ENCODE data around the gene AP2A1.

Gene AP2A1

DNA sequence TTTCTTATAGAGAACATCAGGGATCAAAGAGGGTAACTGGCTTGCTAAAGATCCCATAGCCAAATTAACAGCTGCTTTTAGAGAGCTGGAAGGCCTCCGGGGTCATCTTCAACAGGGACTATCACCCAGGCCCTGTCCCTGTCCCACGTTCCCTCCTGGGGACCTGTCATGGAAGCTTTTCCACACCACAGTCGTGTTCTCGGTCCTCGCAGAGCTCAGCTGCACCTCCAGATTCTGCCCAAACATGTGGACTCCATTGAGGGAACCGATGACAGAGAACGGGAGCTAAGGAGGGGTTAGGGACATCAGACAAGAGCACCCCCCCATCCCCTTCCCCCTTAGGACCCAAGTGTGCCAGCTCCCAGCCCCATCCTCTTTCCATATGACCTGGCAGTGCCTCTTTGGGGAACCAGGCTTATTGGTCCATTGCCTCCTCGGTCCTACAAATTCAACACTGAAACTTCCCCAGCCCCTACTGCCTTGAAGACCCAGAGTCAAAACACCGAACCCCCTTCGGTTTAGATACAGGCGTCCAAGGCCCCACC, 45.7 kb downstream of the AP2A1 start:
- Histone ChIP-seq H3K4me1 (ENCODE audit: control extremely low read depth in 1 of 4, control insufficient read depth in 4 of 4, insufficient read depth in 4 of 4, low read length in 3 of 4) (peaks cover 9 to 49% (median 29%) of the 10 kb centered on the region in 4 experiments), H3K27me3 (replicated peaks in 2 of 5; ENCODE audit: control insufficient read depth in 4 of 5, insufficient read depth in 5 of 5, low read length in 4 of 5) (no peaks in the 10 kb centered on the region), H3K36me3 (ENCODE audit: control insufficient read depth in 4 of 4, insufficient read depth in 4 of 4, low read length in 3 of 4) (peaks cover 0 to 4% (median 0%) of the 10 kb centered on the region in 4 experiments), H3K27ac (ENCODE audit: insufficient read depth in 1 of 2, low read depth in 1 of 2, low read length in 2 of 2, poor library complexity in 1 of 2, severe bottlenecking in 2 of 2) (peak overlapping the region; percentile 99), H3K4me3 (ENCODE audit: control insufficient read depth in 1 of 7, extremely low read depth in 1 of 7, insufficient read depth in 4 of 7, low read depth in 2 of 7, low read length in 6 of 7) (peak overlapping the region; percentile 60 to 100 (median 87)), H3K9me3 (ENCODE audit: control extremely low read depth in 1 of 5, control insufficient read depth in 4 of 5, insufficient read depth in 2 of 5, low read depth in 1 of 5, low read length in 4 of 5) (no peaks in the 10 kb centered on the region)
- ChIA-PET CTCF (interaction anchor here (1.2 to 3.5 kb wide), 3 partner anchors 38 to 124 kb away, joined by 3 to 8 read pairs (median 5); partner anchors contain the start of genes ADM5 and PTOV1), POLR2A (interaction anchor here (0.6 to 1.6 kb wide), 4 partner anchors 38 to 138 kb away, joined by 3 to 9 read pairs (median 4); partner anchors contain the start of genes AKT1S1, PTOV1 and TBC1D17)
- 51% methylated on average over 11 of the region's 11 CpGs for WGBS (ENCODE audit: insufficient coverage)
- no peak for DNase-seq

GRCh38 chr19:49812997-49813861, 46.4 kb downstream of the AP2A1 start, which contains the start of gene FUZ:
Gene FUZ (minus strand): TSS chr19:49813292. CDS start chr19:49813106, 186 bp downstream.
- peak; percentile 99 to 100 (median 99) for DNase-seq
- Histone ChIP-seq H3K27ac (ENCODE audit: insufficient read depth in 1 of 2, low read depth in 1 of 2, low read length in 2 of 2, poor library complexity in 1 of 2, severe bottlenecking in 2 of 2) (peak within 1 kb of the TSS; percentile 99), H3K4me3 (ENCODE audit: control insufficient read depth in 1 of 7, extremely low read depth in 1 of 7, insufficient read depth in 4 of 7, low read depth in 2 of 7, low read length in 6 of 7) (peak within 1 kb of the TSS; percentile 60 to 100 (median 87)), H3K4me1 (ENCODE audit: control extremely low read depth in 1 of 4, control insufficient read depth in 4 of 4, insufficient read depth in 4 of 4, low read length in 3 of 4) (peaks cover 6 to 42% (median 22%) of the 10 kb centered on the region in 4 experiments), H3K27me3 (replicated peaks in 2 of 5; ENCODE audit: control insufficient read depth in 4 of 5, insufficient read depth in 5 of 5, low read length in 4 of 5) (no peaks in the 10 kb centered on the region), H3K9me3 (ENCODE audit: control extremely low read depth in 1 of 5, control insufficient read depth in 4 of 5, insufficient read depth in 2 of 5, low read depth in 1 of 5, low read length in 4 of 5) (no peaks in the 10 kb centered on the region), H3K36me3 (ENCODE audit: control insufficient read depth in 4 of 4, insufficient read depth in 4 of 4, low read length in 3 of 4) (no peaks in the 10 kb centered on the region)
- POLR2A ChIA-PET = interaction anchor here (0.6 to 1.6 kb wide), 5 partner anchors 37 to 138 kb away, joined by 3 to 9 read pairs (median 3); partner anchors contain the start of genes AKT1S1, PTOV1 and TBC1D17
- WGBS (ENCODE audit: insufficient coverage) = 0% methylated on average over 28 of the region's 45 CpGs
- CTCF ChIA-PET = interaction anchor here (0.7 to 3.5 kb wide), 5 partner anchors 31 to 96 kb away, joined by 3 to 8 read pairs (median 3); partner anchors contain the start of gene PTOV1

DNA sequence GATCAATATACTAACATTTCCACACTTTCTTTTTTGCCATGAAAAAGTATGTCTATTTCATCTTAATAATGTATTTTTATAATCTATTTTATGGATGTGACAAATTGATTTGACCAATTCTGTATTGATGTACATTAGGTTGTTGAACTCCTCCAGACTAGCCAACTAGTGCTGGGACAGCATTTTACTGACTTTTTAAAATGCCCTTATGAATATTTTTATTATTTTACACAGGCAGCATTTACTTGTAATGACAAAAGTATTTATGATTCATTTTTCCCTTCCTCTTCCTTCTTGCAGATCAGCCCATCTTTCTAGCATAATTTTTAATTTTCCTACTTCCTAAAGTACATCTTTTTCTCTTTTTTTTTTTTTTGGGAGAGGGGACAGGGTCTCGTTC, 47.2 kb downstream of the AP2A1 start:
- H3K4me1 ChIP-seq (ENCODE audit: control extremely low read depth in 1 of 4, control insufficient read depth in 4 of 4, insufficient read depth in 4 of 4, low read length in 3 of 4) = peaks cover 6 to 41% (median 24%) of the 10 kb centered on the region in 4 experiments
- 100% methylated on average over 1 of the region's 1 CpG for WGBS (ENCODE audit: insufficient coverage)
- ChIA-PET POLR2A (interaction anchor here (0.7 to 1.6 kb wide), 3 partner anchors 36 to 729 kb away, joined by 3 to 9 read pairs (median 3); partner anchors contain the start of gene PTOV1), CTCF (interaction anchor here (0.9 kb wide), 1 partner anchor 37 kb away, joined by 3 read pairs; the partner anchor contains the start of gene PTOV1)
- H3K9me3 ChIP-seq (ENCODE audit: control extremely low read depth in 1 of 5, control insufficient read depth in 4 of 5, insufficient read depth in 2 of 5, low read depth in 1 of 5, low read length in 4 of 5) = no peaks in the 10 kb centered on the region
- no peaks in the 10 kb centered on the region for H3K27me3 ChIP-seq (replicated peaks in 2 of 5; ENCODE audit: control insufficient read depth in 4 of 5, insufficient read depth in 5 of 5, low read length in 4 of 5)
- H3K4me3 ChIP-seq (ENCODE audit: control insufficient read depth in 1 of 7, extremely low read depth in 1 of 7, insufficient read depth in 4 of 7, low read depth in 2 of 7, low read length in 6 of 7) = peak overlapping the region in 4 of 7 experiments; percentile 86 to 94 (median 89)
- peak overlapping the region; percentile 99 for H3K27ac ChIP-seq (ENCODE audit: insufficient read depth in 1 of 2, low read depth in 1 of 2, low read length in 2 of 2, poor library complexity in 1 of 2, severe bottlenecking in 2 of 2)
- no peaks in the 10 kb centered on the region for H3K36me3 ChIP-seq (ENCODE audit: control insufficient read depth in 4 of 4, insufficient read depth in 4 of 4, low read length in 3 of 4)
- no peak for DNase-seq

- no peak for DNase-seq
- Histone ChIP-seq H3K4me3 (ENCODE audit: control insufficient read depth in 1 of 7, extremely low read depth in 1 of 7, insufficient read depth in 4 of 7, low read depth in 2 of 7, low read length in 6 of 7) (peak overlapping the region in 2 of 7 experiments; percentile 77 to 99), H3K27me3 (replicated peaks in 2 of 5; ENCODE audit: control insufficient read depth in 4 of 5, insufficient read depth in 5 of 5, low read length in 4 of 5) (no peaks in the 10 kb centered on the region), H3K4me1 (ENCODE audit: control extremely low read depth in 1 of 4, control insufficient read depth in 4 of 4, insufficient read depth in 4 of 4, low read length in 3 of 4) (peaks cover 3 to 36% (median 25%) of the 10 kb centered on the region in 4 experiments), H3K9me3 (ENCODE audit: control extremely low read depth in 1 of 5, control insufficient read depth in 4 of 5, insufficient read depth in 2 of 5, low read depth in 1 of 5, low read length in 4 of 5) (no peaks in the 10 kb centered on the region), H3K36me3 (ENCODE audit: control insufficient read depth in 4 of 4, insufficient read depth in 4 of 4, low read length in 3 of 4) (peaks cover 0 to 14% (median 6%) of the 10 kb centered on the region in 4 experiments), H3K27ac (ENCODE audit: insufficient read depth in 1 of 2, low read depth in 1 of 2, low read length in 2 of 2, poor library complexity in 1 of 2, severe bottlenecking in 2 of 2) (peak overlapping the region; percentile 97 to 99)
- CTCF ChIA-PET = no interaction called here
- 97% methylated on average over 6 of the region's 14 CpGs for WGBS (ENCODE audit: insufficient coverage)
- POLR2A ChIA-PET = no interaction called here
Measured at GRCh38 chr19:49816590-49816989, 49.8 kb downstream of the AP2A1 start.

GRCh38 chr19:49817964-49818648, 51.3 kb downstream of the AP2A1 start, which contains the start of gene MED25:
Gene MED25 (plus strand): TSS chr19:49818289. CDS start chr19:49818342, 53 bp downstream.
- peak; percentile 88 to 93 (median 93) for DNase-seq
- 0% methylated on average over 49 of the region's 57 CpGs for WGBS (ENCODE audit: insufficient coverage)
- ChIA-PET POLR2A (interaction anchor here (1.0 to 1.3 kb wide), 2 partner anchors 13 to 47 kb away, joined by 3 to 4 read pairs; no protein-coding TSS in a partner anchor), CTCF (interaction anchor here (1.0 to 1.4 kb wide), 2 partner anchors 26 to 39 kb away, joined by 3 to 4 read pairs; no protein-coding TSS in a partner anchor)
- Histone ChIP-seq H3K36me3 (ENCODE audit: control insufficient read depth in 4 of 4, insufficient read depth in 4 of 4, low read length in 3 of 4) (peaks cover 1 to 21% (median 10%) of the 10 kb centered on the region in 4 experiments), H3K27me3 (replicated peaks in 2 of 5; ENCODE audit: control insufficient read depth in 4 of 5, insufficient read depth in 5 of 5, low read length in 4 of 5) (no peaks in the 10 kb centered on the region), H3K27ac (ENCODE audit: insufficient read depth in 1 of 2, low read depth in 1 of 2, low read length in 2 of 2, poor library complexity in 1 of 2, severe bottlenecking in 2 of 2) (peak within 1 kb of the TSS; percentile 97 to 99), H3K4me1 (ENCODE audit: control extremely low read depth in 1 of 4, control insufficient read depth in 4 of 4, insufficient read depth in 4 of 4, low read length in 3 of 4) (peaks cover 3 to 26% (median 16%) of the 10 kb centered on the region in 4 experiments), H3K9me3 (ENCODE audit: control extremely low read depth in 1 of 5, control insufficient read depth in 4 of 5, insufficient read depth in 2 of 5, low read depth in 1 of 5, low read length in 4 of 5) (no peaks in the 10 kb centered on the region), H3K4me3 (ENCODE audit: control insufficient read depth in 1 of 7, extremely low read depth in 1 of 7, insufficient read depth in 4 of 7, low read depth in 2 of 7, low read length in 6 of 7) (peak within 1 kb of the TSS; percentile 77 to 99 (median 92))

DNA sequence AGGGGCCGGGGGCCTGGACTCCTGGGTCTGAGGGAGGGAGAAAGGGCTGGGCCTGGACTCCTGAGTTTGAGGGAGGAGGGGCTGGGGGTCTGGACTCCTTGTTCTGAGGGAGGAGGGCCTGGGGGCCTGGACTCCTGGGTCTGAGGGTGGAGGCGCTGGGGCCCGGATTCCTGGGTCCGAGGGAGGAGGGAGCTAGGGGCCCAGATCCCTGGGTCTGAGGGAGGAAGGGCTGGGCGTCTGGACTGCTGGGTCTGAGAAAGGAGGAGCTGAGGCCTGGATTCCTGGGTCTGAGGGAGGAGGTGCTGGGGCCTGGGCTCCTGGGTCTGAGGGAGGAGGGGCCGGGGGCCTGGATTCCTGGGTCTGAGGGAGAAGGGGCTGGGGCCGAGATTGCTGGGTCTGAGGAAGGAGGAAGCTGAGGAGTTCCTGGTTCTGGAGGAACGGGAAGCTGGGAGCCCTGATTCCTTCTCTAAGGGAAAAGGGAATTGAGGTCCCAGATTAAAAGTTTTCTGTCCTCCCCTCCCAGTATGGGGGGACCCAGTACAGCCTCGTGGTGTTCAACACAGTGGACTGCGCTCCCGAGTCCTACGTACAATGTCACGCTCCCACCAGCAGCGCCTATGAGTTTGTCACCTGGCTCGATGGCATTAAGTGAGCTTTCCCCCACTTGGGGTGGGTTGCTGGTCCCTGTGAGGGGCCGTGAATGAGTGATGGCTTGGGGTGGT, 52.0 kb downstream of the AP2A1 start:
- H3K4me1 ChIP-seq (ENCODE audit: control extremely low read depth in 1 of 4, control insufficient read depth in 4 of 4, insufficient read depth in 4 of 4, low read length in 3 of 4) = peaks cover 3 to 25% (median 16%) of the 10 kb centered on the region in 4 experiments
- no peaks in the 10 kb centered on the region for H3K27me3 ChIP-seq (replicated peaks in 2 of 5; ENCODE audit: control insufficient read depth in 4 of 5, insufficient read depth in 5 of 5, low read length in 4 of 5)
- peak overlapping the region; percentile 97 to 99 for H3K27ac ChIP-seq (ENCODE audit: insufficient read depth in 1 of 2, low read depth in 1 of 2, low read length in 2 of 2, poor library complexity in 1 of 2, severe bottlenecking in 2 of 2)
- ChIA-PET CTCF (interaction anchor here (1.0 to 1.4 kb wide), 2 partner anchors 26 to 38 kb away, joined by 3 to 4 read pairs; no protein-coding TSS in a partner anchor), POLR2A (interaction anchor here (1.0 to 1.3 kb wide), 2 partner anchors 12 to 46 kb away, joined by 3 to 4 read pairs; no protein-coding TSS in a partner anchor)
- peak overlapping the region; percentile 77 to 99 (median 92) for H3K4me3 ChIP-seq (ENCODE audit: control insufficient read depth in 1 of 7, extremely low read depth in 1 of 7, insufficient read depth in 4 of 7, low read depth in 2 of 7, low read length in 6 of 7)
- no peaks in the 10 kb centered on the region for H3K9me3 ChIP-seq (ENCODE audit: control extremely low read depth in 1 of 5, control insufficient read depth in 4 of 5, insufficient read depth in 2 of 5, low read depth in 1 of 5, low read length in 4 of 5)
- no peak for DNase-seq
- peaks cover 8 to 28% (median 16%) of the 10 kb centered on the region in 4 experiments for H3K36me3 ChIP-seq (ENCODE audit: control insufficient read depth in 4 of 4, insufficient read depth in 4 of 4, low read length in 3 of 4)
- WGBS (ENCODE audit: insufficient coverage) = 64% methylated on average over 11 of the region's 16 CpGs
